Activated CD8-positive, alpha-beta memory T cell treated with anti-CD3 and anti-CD28 coated beads for 24 hours (primary cell): Measurements from ENCODE around the gene EMCN.
"Not testable (repeated sequence)": the region's sequence is repeated elsewhere in the genome, so short reads cannot be mapped to it uniquely, and the experiment has no call there.

ENCODE experiments used
- DNase-seq: peaks from one replicate; pipeline ENCODE4 v3.0.0-alpha.2; 2020

EMCN gene

GRCh38 chr4:100372432-100372831 is 145.4 kb downstream of the EMCN start:
- no peak for DNase-seq

GRCh38 chr4:100369871-100370270 is 148.0 kb downstream of the EMCN start:
- no peak for DNase-seq

- DNase-seq, result no peak
Observed at GRCh38 chr4:100367451-100367850, 150.4 kb downstream of the EMCN start.

GRCh38 chr4:100366213-100366612 is 151.6 kb downstream of the EMCN start:
- DNase-seq, result no peak

- DNase-seq, result no peak
Observed at GRCh38 chr4:100362366-100362765, 155.5 kb downstream of the EMCN start.

GRCh38 chr4:100361336-100361735 is 156.5 kb downstream of the EMCN start:
- no peak for DNase-seq

GRCh38 chr4:100360211-100360610 is 157.6 kb downstream of the EMCN start:
- no peak for DNase-seq

GRCh38 chr4:100359441-100359840 is 158.4 kb downstream of the EMCN start:
- DNase-seq, result no peak

GRCh38 chr4:100357542-100357941 is 160.3 kb downstream of the EMCN start:
- no peak for DNase-seq

- DNase-seq, result no peak
Observed at GRCh38 chr4:100356172-100356571, 161.7 kb downstream of the EMCN start.

- DNase-seq, result not testable (repeated sequence)
Observed at GRCh38 chr4:100352352-100352751, 165.5 kb downstream of the EMCN start.

- DNase-seq, result no peak
Observed at GRCh38 chr4:100348473-100348872, 169.3 kb downstream of the EMCN start.

- DNase-seq, result no peak
Observed at GRCh38 chr4:100347241-100347640, 170.6 kb downstream of the EMCN start.

- no peak for DNase-seq
Observed at GRCh38 chr4:100345585-100345984, 172.2 kb downstream of the EMCN start.
